HG03521 (cell line): ENCODE data around the gene ADCY5.

ENCODE experiments used
- ATAC-seq: cut with Tn5 transposase; IDR thresholded peaks from one replicate; pipeline ENCODE4 v1.9.1; 2021; ENCODE audit warnings: mild to moderate bottlenecking, moderate library complexity; ENCODE audit not compliant: unreplicated experiment

The ADCY5 gene

GRCh38 chr3:123312331-123313265 lies 136.3 kb downstream of the ADCY5 start:
- no peak for ATAC-seq

GRCh38 chr3:123311201-123311600 lies 137.7 kb downstream of the ADCY5 start:
- ATAC-seq: no peak

- no peak for ATAC-seq
Measured at GRCh38 chr3:123310741-123311140, 138.1 kb downstream of the ADCY5 start.

GRCh38 chr3:123310186-123310585 lies 138.7 kb downstream of the ADCY5 start:
- no peak for ATAC-seq

GRCh38 chr3:123307064-123307463 lies 141.8 kb downstream of the ADCY5 start:
- no peak for ATAC-seq

- no peak for ATAC-seq
Measured at GRCh38 chr3:123305192-123305591, 143.7 kb downstream of the ADCY5 start.

- ATAC-seq: no peak
Measured at GRCh38 chr3:123303976-123304560, 144.8 kb downstream of the ADCY5 start.

- no peak for ATAC-seq
Measured at GRCh38 chr3:123302961-123303360, 145.9 kb downstream of the ADCY5 start.

- ATAC-seq: no peak
Measured at GRCh38 chr3:123301331-123302184, 147.3 kb downstream of the ADCY5 start.

- ATAC-seq: no peak
Measured at GRCh38 chr3:123300583-123300982, 148.3 kb downstream of the ADCY5 start.

- no peak for ATAC-seq
Measured at GRCh38 chr3:123300056-123300455, 148.8 kb downstream of the ADCY5 start.

GRCh38 chr3:123299581-123299980 lies 149.3 kb downstream of the ADCY5 start:
- no peak for ATAC-seq

GRCh38 chr3:123298903-123299302 lies 150.0 kb downstream of the ADCY5 start:
- ATAC-seq: no peak

GRCh38 chr3:123297627-123297899 lies 151.3 kb downstream of the ADCY5 start:
- ATAC-seq: no peak

- no peak for ATAC-seq
Measured at GRCh38 chr3:123296836-123297626, 151.9 kb downstream of the ADCY5 start.

- no peak for ATAC-seq
Measured at GRCh38 chr3:123296261-123296660, 152.6 kb downstream of the ADCY5 start.

GRCh38 chr3:123295901-123296250 lies 153.0 kb downstream of the ADCY5 start:
- ATAC-seq: no peak

- no peak for ATAC-seq
Measured at GRCh38 chr3:123295171-123295900, 153.6 kb downstream of the ADCY5 start.

GRCh38 chr3:123294296-123294938 lies 154.5 kb downstream of the ADCY5 start:
- ATAC-seq: no peak
